HG03064 (cell line): ENCODE results near the gene PLEKHA4.
"Not testable (repeated sequence)": the region's sequence is repeated elsewhere in the genome, so short reads cannot be mapped to it uniquely, and the experiment has no call there.

Experiments
- ATAC-seq: cut with Tn5 transposase; IDR thresholded peaks from one replicate; pipeline ENCODE4 v1.9.1; 2021; ENCODE audit warnings: low read depth; ENCODE audit not compliant: unreplicated experiment

The PLEKHA4 gene

DNA sequence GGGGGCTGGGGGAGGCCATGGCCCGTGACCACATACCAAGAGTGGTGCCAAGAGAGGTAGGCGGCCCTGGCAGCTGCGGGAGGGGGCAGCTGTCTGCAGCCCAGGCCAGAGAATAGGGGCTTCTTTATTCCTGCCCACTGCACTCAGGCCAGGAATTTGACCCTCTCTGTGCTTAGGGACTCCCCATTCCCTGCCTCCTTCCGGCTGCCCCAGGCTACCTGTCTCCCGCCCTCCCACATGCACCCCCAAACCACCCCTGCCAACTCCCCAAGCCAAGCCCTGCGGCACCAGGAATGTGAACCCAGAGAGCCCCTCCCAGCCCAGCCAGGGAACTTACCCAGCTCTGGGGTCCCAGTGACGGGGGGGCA is 687 bp downstream of the PLEKHA4 start:
- no peak for ATAC-seq

GRCh38 chr19:48867123-48867745 is 1.2 kb downstream of the PLEKHA4 start:
- ATAC-seq, result no peak

DNA sequence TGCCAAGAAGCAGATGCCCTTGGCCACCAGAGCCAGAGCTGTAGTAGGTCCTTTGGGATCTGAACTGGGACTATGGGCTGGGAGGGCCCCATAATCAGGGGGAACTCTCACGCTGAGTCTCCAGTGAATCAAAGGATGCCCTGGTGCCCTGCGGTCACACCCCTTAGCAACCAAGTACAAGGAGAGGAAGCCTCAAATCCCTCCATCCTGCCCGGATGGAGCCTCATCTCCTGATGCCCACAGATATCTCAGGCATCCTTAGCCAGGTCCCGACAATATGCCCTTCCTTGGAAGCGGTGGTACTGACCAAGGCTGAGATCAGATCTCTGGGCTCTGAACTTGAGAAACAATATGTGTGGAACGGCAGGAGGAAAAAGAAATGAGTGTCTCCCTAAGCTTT is 1.7 kb downstream of the PLEKHA4 start:
- no peak for ATAC-seq

GRCh38 chr19:48862827-48863226 is 5.6 kb downstream of the PLEKHA4 start:
- ATAC-seq, result no peak

- no peak for ATAC-seq
These were observed 7.1 kb downstream of the PLEKHA4 start for GRCh38 chr19:48861313-48861712.

DNA sequence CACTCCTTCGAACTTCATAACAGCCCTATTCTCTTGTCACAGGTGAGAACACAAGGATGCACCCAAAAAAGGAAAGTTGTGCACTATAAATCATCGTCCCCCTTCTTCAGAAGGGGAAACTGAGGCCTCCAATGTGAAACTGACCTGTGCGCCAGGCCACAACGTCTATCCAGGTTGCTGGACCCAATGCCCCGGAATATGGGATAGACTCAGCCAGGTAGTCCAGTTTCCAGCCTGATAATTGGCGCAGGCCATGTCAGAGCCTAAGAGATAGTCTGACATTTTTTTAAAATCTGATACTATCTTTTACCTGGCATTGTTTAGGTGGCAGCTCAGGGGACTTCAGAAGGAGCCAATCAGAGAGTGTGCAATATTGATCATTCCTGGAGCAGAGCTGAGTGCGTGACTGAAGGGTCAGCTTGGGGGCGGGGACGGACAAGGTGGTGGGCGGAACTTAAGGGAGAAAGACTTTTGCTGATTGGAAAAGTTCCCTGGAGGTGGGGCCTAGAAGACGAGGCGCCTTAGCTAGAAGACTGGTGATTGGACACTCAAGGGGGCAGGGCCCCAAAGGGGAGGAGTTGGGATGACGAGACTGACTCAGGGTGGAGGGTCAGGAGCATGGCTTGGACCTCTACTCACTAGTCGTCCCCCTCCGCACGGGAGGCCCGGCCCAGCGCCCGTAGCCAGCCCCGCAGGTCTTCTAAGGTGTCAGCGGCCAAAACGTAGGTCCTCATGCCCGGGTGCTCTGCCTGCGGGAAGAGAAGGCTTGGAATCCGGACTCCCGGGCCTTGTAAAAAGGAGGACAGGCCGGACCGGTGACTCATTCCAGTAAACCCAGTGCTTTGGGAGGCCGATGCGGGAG is 8.5 kb downstream of the PLEKHA4 start:
- no peak for ATAC-seq

GRCh38 chr19:48858984-48859710 is 9.3 kb downstream of the PLEKHA4 start:
- no peak for ATAC-seq

DNA sequence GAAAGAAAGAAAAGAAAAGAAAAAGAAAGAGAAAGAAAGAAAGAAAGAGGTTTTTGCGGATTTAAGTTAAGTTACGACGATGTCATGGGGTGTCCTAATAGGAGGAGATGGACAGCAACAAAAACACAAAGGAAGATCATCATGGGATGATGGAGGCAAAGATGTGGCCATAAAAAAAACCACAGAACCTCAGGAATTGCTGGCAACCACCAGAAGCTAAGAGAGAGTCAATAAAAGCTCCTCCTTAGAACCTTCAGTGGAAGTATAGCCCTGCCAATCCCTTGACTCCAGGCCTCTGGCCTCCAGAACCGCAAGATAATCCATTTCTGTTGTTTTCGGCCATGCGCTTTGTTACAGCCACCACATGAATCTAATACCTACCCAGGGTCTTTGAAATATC is 11.5 kb downstream of the PLEKHA4 start:
- ATAC-seq, result no peak

- ATAC-seq, result no peak
These were observed 14.3 kb downstream of the PLEKHA4 start for GRCh38 chr19:48854103-48854502.

- ATAC-seq, result no peak
These were observed 14.9 kb downstream of the PLEKHA4 start for GRCh38 chr19:48853483-48853882.

DNA sequence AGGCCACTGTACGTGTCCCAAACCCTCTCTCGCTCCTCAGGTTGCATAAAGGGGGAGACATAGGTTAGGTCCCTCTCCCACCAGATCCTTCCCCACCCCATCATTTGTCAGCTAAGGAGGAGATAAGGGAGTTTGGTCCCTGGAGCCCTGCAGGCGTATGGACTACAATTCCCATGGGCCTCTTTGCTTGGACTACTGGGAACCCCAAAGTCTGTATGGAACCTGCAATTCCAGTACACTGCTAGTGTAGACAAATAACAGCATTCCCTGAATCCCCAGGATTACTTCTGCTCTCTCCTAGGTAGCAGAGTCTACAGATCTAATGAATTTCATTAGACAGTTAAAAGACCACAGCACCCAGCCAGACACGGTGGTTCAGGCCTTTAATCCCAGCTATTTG is 16.1 kb downstream of the PLEKHA4 start:
- ATAC-seq, result no peak

GRCh38 chr19:48846659-48847058 is 21.8 kb downstream of the PLEKHA4 start:
- ATAC-seq, result not testable (repeated sequence)

DNA sequence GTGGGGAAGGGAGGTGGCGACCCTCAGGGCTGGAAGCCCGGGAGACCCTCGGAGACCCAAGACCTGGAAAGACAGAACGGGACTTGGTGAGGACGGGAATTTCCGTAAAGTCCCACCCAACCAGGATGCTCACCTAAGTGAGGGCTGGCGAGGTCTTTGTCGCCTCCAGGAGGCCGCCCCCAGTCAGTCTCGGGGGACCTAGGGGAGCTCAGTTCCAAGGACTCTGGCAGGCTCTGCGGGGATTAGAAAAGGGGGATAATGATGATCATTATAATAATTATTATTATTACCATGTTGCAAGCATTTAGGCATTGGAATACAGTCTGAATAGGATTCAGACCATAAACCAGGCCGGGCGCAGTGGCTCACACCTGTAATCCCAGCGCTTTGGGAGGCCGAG is 23.0 kb downstream of the PLEKHA4 start:
- ATAC-seq, result no peak

- ATAC-seq, result no peak
These were observed 23.9 kb downstream of the PLEKHA4 start for GRCh38 chr19:48844472-48844871.

DNA sequence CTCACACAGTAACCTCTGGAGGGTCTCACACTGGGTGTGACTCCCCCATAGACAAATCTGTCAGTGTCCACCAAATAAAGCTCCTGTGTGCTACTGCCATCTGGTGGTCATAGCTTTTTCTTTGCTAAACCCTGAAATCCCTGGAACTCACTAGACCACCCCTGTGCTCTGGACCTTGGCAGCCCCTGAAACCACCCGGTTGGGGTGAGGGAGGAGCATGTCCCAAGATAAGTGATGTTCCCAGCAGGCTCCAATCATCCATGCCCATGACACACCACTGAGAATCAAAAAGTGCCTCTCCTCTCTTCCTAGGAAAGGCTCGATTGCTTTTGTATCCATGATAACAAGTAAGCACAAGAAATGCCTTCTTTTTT is 25.6 kb downstream of the PLEKHA4 start:
- ATAC-seq, result no peak

- ATAC-seq, result no peak
These were observed 26.8 kb downstream of the PLEKHA4 start for GRCh38 chr19:48841571-48841970.

GRCh38 chr19:48841047-48841446 is 27.4 kb downstream of the PLEKHA4 start:
- no peak for ATAC-seq

DNA sequence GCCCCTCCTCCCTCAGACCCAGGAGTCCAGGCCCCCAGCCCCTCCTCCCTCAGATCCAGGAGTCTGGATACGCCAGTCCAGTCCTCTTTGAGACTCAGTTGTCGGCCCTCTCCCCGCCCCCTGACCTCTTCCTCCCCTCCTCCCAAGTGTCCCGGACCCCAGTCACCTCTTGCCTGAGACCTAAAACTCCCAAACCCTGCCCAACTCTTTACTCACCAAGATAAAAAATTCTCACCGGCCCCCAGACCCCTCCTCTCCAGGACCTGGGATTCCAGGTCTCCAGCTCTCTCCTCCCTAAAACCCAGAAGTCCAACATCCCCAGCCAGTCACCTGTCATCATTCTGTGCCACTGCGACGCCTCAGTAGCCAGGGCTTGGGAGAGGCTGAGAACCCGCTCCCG is 30.7 kb downstream of the PLEKHA4 start:
- no peak for ATAC-seq

DNA sequence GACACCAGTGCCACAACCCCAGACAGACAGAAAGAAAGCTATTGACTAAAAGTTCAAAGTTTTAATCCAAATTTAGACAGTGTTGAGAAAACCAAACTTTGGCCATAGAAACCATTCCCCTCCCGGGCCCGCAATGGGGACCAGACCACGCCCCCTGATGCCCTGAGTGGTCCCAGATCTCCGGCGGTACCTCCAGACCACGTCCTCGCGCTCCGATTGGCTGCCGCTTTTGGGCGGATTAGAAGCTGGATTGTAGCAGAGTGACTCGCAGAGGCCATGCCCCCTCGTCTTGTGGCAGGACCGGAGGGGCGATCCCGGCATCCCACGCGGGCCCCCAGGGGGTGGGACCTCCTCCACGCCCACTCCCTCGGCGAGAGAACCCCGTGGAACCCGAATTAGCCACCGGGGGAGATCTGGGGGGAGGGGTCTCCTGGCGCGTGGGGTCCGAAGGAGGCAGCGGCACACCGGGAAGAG is 31.3 kb downstream of the PLEKHA4 start:
- no peak for ATAC-seq

DNA sequence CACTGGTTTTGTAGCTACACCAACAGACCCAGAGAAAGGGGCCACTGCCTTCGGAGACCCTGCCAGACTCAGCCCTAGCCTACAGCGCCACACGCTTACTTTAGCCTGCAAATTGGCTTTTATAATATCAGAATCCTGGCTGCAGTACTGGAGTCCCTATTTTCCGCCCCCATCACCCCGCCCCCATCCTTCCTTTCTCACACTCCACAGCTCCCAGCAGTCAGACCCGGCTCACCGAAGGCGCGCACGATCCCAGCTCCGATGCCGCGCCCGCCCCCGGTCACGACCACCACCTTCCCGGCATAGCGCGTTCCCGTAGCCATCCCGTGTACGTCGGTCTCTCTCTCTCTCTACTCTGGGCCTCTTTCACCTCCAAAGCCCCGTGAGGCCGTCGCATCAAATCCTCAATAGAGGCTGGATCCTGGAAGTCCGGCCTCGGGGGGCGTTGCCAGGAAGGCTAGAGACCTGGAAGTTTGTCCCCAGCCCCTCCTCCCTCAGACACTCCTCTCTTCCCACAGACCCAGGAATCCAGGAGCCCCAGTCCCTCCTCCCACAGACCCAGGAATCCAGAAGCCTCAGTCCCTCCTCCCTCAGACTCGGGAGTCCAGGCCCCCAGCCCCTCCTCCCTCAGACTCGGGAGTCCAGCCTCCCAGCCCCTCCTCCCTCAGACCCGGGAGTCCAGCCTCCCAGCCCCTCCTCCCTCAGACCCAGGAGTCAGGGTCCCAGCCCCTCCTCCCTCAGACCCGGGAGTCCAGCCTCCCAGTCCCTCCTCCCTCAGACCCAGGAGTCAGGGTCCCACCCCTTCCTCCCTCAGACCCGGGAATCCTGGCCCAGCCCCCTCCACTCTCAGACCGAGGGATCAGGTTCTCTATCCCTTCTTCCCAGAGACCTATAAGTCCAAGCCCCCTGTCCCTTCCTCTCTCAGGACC is 32.1 kb downstream of the PLEKHA4 start, which contains the start of gene HSD17B14:
Gene HSD17B14 (minus strand): TSS at position 403 of the 929 bp plus-strand sequence. CDS start 80 bp downstream, at position 323.
- ATAC-seq, result no peak
